Astrocyte of the cerebellum (primary cell): ENCODE data around the gene P4HA1.

ENCODE experiments used
- DNase-seq: peaks from one replicate; pipeline ENCODE4 v3.0.0-alpha.2; 2011; ENCODE audit warnings: low read depth
- H3K4me3 ChIP-seq: 2 replicates; pipeline ENCODE4 v1.5.1; 2011; ENCODE audit warnings: mild to moderate bottlenecking, low read depth, low read length, moderate library complexity
- in situ Hi-C: cut with HindIII; loops from 2 replicates; pipeline ENCODE4 v1.10.0; 2017; ENCODE audit warnings: low sequenced_read_pairs
- TF ChIP-seq, protein P1 (sequence below): IDR thresholded peaks from 2 replicates; pipeline ENCODE4 v1.5.1; 2012; ENCODE audit warnings: low read length, low read depth, moderate library complexity, mild to moderate bottlenecking; ENCODE audit errors: missing control alignments

P4HA1 gene

GRCh38 chr10:73084209-73084608, 12.5 kb downstream of the P4HA1 start:
- H3K4me3 ChIP-seq = no peak overlapping the region
- in situ Hi-C loops = no loop called here
- no peak for DNase-seq
- TF ChIP-seq, protein P1, sequence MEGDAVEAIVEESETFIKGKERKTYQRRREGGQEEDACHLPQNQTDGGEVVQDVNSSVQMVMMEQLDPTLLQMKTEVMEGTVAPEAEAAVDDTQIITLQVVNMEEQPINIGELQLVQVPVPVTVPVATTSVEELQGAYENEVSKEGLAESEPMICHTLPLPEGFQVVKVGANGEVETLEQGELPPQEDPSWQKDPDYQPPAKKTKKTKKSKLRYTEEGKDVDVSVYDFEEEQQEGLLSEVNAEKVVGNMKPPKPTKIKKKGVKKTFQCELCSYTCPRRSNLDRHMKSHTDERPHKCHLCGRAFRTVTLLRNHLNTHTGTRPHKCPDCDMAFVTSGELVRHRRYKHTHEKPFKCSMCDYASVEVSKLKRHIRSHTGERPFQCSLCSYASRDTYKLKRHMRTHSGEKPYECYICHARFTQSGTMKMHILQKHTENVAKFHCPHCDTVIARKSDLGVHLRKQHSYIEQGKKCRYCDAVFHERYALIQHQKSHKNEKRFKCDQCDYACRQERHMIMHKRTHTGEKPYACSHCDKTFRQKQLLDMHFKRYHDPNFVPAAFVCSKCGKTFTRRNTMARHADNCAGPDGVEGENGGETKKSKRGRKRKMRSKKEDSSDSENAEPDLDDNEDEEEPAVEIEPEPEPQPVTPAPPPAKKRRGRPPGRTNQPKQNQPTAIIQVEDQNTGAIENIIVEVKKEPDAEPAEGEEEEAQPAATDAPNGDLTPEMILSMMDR = no peak

GRCh38 chr10:73083221-73083620, 13.4 kb downstream of the P4HA1 start:
- TF ChIP-seq, protein P1 = no peak
- no peak for DNase-seq
- no peak overlapping the region for H3K4me3 ChIP-seq
- in situ Hi-C loops = no loop called here

GRCh38 chr10:73079779-73080541, 16.7 kb downstream of the P4HA1 start:
- no peak overlapping the region for H3K4me3 ChIP-seq
- no peak for DNase-seq
- TF ChIP-seq, protein P1 = no peak
- in situ Hi-C loops = no loop called here

DNA sequence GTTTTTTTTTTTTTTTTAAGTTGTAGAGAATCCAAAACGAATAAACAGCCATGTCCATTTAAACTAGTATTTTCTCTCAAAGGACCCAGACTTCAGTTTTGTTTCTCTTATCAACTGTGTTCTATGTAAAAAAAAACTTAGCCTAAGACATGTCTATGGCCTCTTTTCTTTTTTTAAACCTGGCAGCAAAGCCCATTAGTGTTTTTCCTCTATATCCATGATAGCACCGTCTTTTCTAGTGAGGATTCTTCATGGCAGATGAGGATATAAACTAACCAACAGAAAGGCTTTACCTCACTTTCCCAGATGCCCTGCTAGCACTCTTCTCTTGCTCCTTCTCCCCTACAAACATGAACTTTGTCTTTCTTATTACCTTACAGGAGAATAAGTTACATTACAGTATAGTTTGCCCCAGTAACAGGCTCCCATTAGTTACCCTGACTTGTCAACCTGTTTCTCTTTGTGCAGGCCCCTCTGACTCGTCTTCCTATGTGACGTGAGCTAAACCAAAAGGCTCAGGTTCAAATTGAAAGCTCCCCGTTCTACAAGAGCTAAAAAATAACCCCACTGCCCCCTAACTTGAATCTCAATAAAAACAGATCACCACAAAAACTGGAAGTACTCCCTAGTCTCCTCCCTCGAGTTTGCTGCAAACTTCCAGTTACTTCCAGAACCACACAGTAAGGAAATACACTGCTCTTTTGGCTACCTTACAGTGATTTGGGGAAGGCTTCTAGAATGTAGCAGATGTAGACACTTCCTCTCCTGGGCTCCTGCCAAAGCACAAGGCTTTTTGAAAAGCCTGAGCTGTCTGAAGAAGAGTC, 20.1 kb downstream of the P4HA1 start:
- in situ Hi-C loops = no loop called here
- TF ChIP-seq, protein P1 = no peak
- H3K4me3 ChIP-seq = no peak overlapping the region
- DNase-seq = peak; percentile 74

- in situ Hi-C loops = no loop called here
- DNase-seq = no peak
- no peak overlapping the region for H3K4me3 ChIP-seq
- TF ChIP-seq, protein P1 = no peak
Measured at GRCh38 chr10:73075829-73076228, 20.8 kb downstream of the P4HA1 start.

DNA sequence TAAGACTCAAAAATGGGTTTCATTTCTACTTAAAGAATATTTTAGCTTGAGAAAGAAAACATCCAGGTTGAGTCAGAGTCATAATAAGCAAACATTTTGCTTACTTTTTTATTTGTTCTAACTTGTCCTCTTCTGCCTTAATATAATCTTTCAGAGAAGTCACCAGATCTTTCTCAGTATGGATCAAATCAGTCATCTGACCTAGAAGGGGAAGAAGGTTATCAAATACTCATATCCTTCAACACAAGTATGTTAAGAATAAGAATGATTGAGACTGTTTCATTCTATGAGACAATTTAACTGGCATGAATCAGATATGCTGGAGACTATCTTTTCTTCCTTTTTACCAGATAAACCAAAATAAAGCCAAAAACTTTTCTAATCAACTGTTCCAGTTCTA, 23.0 kb downstream of the P4HA1 start:
- no peak for DNase-seq
- in situ Hi-C loops = no loop called here
- TF ChIP-seq, protein P1 = no peak
- no peak overlapping the region for H3K4me3 ChIP-seq
